ENCODE results near the gene TUT7.

Gene TUT7

GRCh38 chr9:86262492-86262891 lies 91.7 kb downstream of the TUT7 start:
- no peak for DNase-seq (ENCODE audit: low read depth in 1 of 2, low spot score in 1 of 2)

- no peak for DNase-seq (ENCODE audit: low read depth in 1 of 2, low spot score in 1 of 2)
These were observed 94.7 kb downstream of the TUT7 start, which contains the start of gene C9orf153 for GRCh38 chr9:86259557-86259956. Gene C9orf153 (minus strand): TSS chr9:86259657. CDS start chr9:86229603, 30,054 bp downstream.

GRCh38 chr9:86257391-86257790 lies 96.8 kb downstream of the TUT7 start:
- no peak for DNase-seq (ENCODE audit: low read depth in 1 of 2, low spot score in 1 of 2)

GRCh38 chr9:86256653-86257052 lies 97.6 kb downstream of the TUT7 start:
- DNase-seq (ENCODE audit: low read depth in 1 of 2, low spot score in 1 of 2) = no peak

- no peak for DNase-seq (ENCODE audit: low read depth in 1 of 2, low spot score in 1 of 2)
These were observed 100.6 kb downstream of the TUT7 start for GRCh38 chr9:86253577-86253976.

GRCh38 chr9:86252870-86253269 lies 101.3 kb downstream of the TUT7 start:
- DNase-seq (ENCODE audit: low read depth in 1 of 2, low spot score in 1 of 2) = no peak

GRCh38 chr9:86250123-86250522 lies 104.1 kb downstream of the TUT7 start:
- no peak for DNase-seq (ENCODE audit: low read depth in 1 of 2, low spot score in 1 of 2)

GRCh38 chr9:86248746-86249145 lies 105.5 kb downstream of the TUT7 start:
- no peak for DNase-seq (ENCODE audit: low read depth in 1 of 2, low spot score in 1 of 2)

- DNase-seq (ENCODE audit: low read depth in 1 of 2, low spot score in 1 of 2) = no peak
These were observed 107.5 kb downstream of the TUT7 start for GRCh38 chr9:86246752-86247161.

- DNase-seq (ENCODE audit: low read depth in 1 of 2, low spot score in 1 of 2) = no peak
These were observed 112.1 kb downstream of the TUT7 start for GRCh38 chr9:86242071-86242470.

GRCh38 chr9:86241216-86241615 lies 113.0 kb downstream of the TUT7 start:
- DNase-seq (ENCODE audit: low read depth in 1 of 2, low spot score in 1 of 2) = no peak

- no peak for DNase-seq (ENCODE audit: low read depth in 1 of 2, low spot score in 1 of 2)
These were observed 115.1 kb downstream of the TUT7 start for GRCh38 chr9:86238861-86239770.
